LoVo (cell line): ENCODE data around the gene WDR44.
"Not testable (repeated sequence)": the region's sequence is repeated elsewhere in the genome, so short reads cannot be mapped to it uniquely, and the experiment has no call there.

Experiments used
- DNase-seq: peaks from one replicate; pipeline ENCODE4 v3.0.0-alpha.2; 2016; ENCODE audit warnings: low spot score

The WDR44 gene, protein sequence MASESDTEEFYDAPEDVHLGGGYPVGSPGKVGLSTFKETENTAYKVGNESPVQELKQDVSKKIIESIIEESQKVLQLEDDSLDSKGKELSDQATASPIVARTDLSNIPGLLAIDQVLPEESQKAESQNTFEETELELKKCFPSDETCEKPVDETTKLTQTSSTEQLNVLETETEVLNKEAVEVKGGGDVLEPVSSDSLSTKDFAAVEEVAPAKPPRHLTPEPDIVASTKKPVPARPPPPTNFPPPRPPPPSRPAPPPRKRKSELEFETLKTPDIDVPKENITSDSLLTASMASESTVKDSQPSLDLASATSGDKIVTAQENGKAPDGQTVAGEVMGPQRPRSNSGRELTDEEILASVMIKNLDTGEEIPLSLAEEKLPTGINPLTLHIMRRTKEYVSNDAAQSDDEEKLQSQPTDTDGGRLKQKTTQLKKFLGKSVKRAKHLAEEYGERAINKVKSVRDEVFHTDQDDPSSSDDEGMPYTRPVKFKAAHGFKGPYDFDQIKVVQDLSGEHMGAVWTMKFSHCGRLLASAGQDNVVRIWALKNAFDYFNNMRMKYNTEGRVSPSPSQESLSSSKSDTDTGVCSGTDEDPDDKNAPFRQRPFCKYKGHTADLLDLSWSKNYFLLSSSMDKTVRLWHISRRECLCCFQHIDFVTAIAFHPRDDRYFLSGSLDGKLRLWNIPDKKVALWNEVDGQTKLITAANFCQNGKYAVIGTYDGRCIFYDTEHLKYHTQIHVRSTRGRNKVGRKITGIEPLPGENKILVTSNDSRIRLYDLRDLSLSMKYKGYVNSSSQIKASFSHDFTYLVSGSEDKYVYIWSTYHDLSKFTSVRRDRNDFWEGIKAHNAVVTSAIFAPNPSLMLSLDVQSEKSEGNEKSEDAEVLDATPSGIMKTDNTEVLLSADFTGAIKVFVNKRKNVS

DNA sequence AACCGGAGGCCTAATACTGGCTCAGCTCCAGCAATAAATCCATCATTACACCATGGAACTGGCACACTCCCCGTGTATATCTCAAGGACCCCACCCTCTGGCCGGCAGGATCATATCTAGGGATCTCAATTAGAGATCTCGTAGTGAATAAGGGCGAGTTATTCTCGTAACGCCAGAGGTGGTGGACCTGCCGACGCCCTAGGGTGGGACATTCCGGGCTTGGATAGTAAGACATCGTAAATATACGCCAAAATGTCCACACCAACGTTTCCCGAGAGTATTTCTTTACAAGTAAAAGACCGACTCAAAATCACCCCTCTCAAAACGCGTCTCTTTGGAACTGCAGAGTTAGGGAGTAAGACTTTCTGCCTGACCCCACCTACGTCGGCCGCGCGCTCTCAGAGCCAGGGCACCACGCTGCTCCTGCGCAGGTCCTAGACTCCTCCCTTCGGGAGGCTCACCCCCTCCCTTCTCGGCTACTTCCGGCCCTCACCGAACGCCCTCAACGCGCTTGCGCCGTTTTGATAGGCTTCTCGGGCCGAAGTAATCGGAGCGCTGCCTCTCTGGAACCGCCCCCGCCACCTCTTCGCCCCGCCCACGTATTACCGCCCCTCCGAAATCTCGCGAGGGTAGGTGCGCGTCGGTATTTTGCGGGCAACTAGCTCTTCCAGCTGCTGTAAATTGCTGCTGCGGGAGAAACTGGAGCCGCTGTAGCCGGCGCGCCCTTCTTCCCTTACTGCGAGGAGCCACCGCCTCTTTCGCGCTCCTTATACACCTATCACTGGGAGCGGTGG lies at the start of gene WDR44:
WDR44 (plus strand) TSS at position 643 of the 794 bp plus-strand sequence. CDS start 398 bp downstream, outside the sequence.
- DNase-seq, result peak; percentile 88

DNA sequence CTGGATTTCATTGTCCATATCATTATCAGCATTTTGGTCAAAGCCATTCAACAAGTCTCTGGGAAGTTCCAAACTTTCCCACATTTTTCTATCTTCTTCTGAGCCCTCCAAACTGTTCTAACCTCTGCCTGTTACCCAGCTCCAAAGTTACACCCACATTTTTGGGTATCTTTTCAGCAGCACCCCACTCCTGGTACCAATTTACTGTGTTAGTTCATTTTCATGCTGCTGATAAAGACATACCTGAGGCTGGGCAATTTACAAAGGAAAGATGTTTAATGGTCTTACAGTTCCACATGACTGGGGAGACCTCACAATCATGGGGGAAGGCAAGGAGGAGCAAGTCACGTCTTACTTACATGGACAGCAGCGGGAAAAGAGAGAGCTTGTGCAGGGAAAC lies 40.1 kb upstream of the WDR44 start:
- DNase-seq, result not testable (repeated sequence)

DNA sequence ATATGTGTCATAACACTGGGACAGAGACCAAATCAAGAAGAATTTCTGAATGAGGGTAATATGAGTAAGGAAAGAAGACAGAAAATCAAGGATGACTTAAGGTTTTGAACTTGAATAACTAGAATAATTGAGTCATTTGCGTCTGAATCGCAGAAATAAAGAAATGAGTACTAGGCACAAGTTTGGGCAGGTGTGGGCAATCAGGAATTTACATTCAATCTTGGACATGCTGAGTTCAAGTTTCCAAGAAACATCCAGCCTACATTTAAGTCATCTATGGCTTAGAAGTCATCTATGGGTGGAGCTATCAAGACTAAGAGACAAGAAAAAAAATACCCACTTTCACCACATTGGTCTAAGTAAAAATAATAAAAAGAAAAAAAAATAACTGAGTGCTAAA lies 30.4 kb upstream of the WDR44 start:
- no peak for DNase-seq

DNA sequence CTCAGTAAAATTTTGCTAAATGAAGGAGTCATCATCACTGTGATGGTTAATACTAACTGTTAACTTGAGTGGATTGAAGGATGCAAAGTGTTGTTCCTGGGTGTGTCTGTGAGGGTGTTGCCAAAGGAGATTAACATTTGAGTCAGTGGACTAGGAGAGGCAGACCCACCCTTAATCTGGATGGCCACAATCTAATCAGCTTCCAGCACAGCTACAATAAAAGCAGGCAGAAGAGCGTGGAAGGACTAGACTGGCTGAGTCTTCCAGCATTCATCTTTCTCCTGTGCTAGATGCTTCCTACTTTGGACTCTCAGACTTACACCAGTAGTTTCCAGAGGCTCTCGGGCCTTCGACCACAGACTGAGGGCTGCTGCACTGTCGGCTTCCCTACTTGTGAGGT lies 21.3 kb upstream of the WDR44 start:
- no peak for DNase-seq

DNA sequence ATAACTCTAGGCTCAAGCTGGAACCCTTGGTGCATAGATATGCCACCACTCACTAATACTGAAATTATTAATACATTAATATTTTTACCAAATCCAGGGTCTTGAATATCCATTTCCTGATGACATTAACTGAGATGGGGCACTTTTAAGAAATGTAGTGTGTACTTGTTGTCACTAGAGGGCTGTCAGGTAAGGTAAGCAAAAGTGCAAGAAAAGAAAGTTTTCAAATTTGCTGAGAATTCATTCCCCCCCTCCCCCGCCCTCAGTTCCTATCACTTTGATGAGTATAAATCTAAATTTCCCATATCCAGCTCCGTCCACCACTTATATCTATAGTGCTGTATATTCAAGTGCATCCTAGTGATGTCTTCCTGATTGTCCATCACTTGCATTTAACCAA lies 20.5 kb upstream of the WDR44 start:
- DNase-seq, result no peak

DNA sequence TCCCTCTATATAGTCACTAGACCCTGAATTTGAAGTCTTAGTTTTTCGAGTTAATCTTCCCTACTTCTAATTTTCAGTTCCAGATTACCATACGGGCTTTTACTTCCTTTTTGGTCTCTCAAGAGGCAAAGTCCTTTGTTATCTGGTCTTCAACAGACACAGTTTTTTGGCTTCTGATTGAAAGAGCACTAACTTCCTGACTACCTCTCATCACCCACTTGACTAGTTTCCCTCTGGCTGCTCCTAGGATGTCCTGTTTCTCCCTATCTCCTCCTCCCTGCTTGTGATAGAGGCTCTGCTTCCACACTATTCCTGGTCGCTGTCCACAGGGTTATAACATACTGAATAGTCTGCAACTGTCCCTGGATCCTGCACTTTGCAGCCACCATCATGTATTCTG lies 16.7 kb upstream of the WDR44 start:
- no peak for DNase-seq

DNA sequence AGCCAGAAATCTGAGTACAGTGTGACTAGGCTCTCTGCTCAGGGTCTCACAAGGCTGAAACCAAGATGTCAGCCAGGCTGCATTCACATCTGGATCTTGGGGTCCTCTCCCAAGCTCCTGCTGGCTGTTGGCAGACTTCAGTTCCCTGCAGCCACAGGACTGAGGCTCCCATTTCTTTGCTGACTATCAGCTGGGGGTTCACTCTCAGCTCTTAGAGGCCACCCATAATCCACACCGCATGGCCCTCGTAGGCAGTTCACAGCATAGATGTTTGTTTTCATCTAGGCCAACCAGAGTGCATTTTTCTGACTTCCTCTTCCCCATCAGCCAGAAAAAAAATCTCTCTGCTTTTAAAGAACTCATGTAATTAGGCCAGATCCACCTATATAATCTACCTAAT lies 8.2 kb upstream of the WDR44 start:
- DNase-seq, result no peak

DNA sequence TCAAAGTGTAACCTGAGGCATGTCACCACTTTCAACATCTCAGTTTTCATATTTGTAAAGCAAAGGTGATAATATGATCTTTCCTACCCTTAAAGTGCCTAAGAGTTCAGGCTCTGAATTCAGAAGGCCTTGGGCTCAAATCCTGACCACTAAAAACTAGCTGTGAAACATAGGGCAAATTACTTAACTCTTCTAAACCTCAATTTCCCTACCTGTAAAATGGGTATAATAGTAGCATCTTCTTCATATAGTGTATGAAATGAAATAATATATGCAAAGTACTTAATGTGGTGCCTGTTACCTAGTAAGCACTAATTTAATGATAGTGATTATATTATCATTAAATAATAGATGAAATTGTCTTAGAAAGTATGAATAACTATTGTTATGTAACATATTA lies 7.0 kb upstream of the WDR44 start:
- no peak for DNase-seq

DNA sequence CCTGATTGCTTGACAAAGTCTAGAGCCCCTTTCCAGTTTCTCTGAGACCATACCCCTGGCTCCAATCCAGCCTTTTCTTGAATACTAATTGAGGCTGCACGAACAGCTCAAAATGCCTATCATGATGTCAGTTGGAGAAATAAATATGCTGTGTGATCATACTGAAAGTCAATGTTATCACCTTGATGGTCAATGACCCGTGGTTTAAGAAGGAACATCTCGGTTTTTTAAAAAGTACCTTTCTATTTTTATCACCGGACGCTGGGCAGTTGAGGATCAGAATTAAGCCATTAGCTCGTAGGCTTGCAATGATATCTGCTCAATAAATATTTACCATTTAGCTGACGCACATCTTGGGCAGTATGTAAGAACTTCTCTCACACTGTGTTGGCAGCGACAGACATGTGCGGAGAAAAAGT lies 852 bp upstream of the WDR44 start:
- no peak for DNase-seq

DNA sequence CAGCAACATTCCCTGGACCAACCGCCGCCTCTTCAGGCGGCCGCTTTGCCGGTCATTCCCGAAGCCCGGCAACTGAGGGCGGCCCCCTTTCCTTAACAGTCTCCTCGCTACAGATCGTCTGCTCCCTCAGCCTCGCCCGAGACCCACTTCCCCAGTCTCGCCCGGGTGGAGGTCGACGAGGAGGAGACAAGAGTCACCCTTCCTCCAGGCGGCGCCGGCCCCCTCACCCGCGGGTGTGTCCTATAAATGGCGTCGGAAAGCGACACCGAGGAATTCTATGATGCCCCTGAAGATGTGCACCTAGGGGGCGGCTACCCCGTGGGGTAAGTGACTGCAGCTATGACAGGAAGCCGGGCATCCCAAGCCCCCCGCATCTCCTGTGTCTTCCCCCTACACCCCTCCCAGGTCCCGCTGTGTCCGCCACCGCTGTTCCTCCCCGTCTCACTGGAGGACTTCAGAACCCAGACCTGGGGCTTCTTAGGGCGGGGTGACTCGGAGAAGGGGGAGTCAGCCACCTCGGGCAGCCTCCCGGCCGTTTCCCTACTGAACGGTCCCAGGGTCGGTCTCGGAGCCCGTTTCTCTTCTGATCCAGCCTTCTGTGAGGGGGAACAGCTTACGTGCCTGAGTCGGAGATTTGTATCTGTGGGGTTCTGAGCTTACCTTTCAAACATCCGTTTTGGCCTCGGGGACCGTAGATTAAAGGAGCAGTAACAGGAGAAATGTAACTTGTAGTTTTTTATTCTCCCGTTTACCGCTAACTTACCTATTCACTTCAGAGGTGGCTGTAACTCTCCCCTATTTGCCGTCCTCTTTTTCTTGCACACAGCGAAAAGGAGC lies 570 bp downstream of the WDR44 start:
- DNase-seq, result peak; percentile 19

DNA sequence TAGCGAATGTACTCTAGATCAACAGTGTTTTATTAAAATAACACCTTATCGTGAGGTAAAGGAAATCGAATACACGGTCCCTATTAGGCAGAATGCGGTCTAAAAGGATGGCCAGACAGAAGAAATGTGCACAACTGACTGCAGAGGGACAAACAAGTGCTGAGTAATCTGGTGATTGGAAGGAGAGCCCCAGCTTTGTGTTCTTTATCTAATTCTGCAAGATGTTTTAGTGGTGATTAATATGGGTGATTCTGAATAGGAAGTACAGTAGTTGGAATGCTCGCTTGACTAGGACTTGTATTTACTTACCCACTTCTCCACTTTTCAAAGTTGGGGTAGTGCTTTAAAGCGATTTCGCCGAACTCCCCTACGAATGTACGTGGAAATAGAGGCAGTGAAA lies 1.2 kb downstream of the WDR44 start:
- DNase-seq, result peak; percentile 2

DNA sequence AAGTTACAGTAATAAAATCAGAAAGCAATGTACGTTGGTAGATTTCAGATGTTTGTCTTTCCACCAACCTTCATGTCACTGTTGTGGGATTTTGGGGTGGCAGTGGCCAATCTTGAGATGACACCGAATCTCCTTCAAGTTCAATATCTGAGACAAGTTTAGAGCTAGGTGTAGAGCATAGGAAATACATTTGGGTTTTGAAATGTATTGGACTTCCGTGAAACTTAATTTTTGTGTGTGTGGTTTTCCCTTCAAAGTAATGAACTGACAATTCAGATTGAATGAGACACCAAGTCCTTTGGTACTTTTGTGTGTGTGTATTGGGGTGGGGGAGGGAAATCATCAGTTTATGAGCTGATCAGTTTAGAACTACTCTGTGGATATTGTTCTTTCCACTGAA lies 1.8 kb downstream of the WDR44 start:
- DNase-seq, result no peak

DNA sequence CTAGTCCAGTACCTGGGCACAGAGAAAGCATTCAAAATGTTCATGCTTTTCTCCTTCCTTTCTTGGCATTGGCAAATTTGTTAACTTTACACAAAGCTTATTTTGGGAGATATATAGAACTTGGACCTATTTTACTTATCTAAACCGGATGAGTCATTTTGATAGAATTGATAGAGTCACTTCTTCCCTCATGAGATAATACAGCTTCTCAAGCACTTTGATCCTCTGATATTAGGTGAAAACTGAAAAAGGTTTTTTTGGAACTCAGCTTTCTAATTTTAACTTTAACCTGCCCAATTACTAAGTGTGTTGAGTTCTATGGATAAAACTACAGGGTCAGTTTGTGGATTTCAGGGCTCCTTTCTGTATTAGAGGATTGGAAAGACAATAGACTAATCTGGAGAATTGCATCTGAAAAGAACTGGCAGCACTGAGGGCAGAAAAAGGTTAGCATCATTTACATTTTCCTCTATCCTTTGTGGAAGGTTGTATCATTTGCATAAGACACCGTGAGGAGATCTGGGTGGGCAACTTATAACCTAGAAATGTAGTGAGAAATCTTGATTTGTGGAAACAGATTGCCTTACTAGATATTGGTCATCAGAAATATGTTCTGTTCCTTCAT lies 2.4 kb downstream of the WDR44 start:
- DNase-seq, result no peak

DNA sequence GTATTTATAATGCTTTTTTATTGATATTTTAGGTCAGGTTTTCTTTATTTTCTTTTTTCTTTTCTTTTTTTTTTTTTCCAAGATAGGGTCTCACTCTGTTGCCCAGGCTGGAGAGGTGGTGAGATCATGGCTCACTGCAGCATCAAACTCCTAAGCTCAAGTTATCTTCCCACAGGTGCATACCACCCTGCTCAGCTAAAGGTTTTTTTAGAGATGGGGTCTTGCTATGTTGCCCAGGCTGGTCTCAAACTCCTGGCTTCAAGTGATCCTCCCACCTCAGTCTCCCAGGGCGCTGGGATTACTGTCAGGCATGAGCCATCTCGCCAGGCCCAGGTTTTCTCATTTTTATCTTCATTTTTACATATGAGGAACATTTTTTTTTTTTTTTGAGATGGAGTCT lies 3.3 kb downstream of the WDR44 start:
- no peak for DNase-seq

DNA sequence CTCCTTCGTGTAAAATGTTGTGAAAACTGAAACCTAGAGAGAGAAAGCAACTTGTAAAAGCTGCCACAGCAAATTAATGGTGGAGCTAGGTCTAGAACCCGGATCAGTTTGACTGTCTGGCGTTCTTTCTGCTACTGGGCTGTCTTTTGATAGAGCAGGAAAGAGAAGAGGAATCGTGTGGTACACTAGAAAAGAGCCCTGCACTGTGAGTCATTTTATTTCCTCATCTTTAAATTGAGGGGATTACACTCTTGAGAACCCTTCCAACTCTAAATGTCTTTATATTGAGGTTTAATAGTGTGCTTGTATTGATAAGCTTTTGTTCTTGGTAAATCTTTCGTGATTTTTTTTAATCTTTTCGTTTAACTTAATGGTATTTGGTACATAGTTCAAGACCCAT lies 4.3 kb downstream of the WDR44 start:
- no peak for DNase-seq

DNA sequence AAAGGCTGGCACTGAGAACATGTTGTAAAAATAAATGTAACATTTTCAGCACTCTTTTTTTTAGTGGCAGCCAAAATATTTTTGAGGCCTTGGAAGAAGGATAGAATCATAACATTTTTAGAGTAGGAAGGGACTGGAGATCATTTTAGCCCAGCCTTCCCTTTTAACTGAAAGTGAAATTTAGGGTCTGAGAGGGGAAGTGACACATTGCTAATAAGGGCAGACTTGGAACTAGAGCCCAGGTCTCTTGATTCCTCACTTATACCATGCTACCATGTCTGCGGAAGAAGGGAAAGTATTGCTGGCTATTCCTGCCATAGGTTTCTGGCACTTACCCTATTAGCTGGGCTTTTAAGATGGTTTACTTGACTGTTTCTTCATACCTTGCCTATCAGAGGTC lies 4.8 kb downstream of the WDR44 start:
- no peak for DNase-seq

DNA sequence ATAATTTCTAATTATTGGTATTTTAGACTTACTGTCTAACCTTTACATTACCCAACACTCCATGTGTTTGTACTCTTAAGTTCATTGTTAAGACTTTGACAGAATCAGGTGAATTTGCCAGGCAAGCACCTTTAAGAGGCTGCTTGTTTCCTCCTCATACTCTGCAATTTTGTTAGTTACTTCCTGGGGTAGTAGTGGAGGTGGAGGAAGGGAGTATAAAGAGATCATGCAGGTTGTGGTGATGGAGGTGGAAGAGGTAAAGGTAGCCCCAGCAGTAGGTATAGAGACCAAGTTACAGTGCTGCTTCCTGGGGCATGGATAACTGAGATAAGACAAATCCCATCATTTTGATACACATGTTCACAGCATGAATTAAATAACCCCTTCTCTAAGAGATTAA lies 6.7 kb downstream of the WDR44 start:
- no peak for DNase-seq

DNA sequence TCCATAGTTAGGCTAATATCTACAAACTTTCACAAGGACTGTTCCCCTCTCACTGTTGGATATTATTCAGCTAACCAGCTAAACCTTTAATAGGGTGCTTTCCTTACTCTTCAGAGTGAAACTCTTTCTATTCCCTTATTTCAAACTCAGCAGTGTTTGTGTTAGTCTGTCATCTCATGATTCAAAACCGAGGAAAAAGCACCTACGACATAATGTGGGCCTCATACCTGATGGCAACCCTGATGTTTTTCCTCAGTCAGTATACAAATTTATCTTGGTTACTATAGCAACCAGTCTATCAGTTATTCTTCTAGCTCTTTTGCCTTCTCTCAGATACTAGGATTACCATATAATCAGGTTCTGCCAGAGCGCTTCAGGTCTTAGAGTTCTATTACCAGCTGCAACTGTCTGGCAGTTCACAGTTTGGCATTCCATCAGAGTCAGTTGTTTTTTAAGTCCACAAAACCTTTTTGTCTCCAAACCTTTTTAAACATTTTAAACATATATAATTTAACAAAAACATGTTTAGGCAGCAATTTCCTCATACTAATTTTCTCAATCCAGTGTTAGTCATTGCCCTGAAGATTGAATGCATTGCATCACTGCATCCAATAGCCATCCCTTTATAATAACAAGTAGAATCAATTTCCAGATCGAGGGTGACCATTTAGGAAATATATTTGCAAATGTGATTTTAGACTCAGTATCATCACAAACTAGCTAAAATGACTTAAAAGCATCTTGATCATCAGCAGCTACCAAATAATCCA lies 7.4 kb downstream of the WDR44 start:
- DNase-seq, result no peak

DNA sequence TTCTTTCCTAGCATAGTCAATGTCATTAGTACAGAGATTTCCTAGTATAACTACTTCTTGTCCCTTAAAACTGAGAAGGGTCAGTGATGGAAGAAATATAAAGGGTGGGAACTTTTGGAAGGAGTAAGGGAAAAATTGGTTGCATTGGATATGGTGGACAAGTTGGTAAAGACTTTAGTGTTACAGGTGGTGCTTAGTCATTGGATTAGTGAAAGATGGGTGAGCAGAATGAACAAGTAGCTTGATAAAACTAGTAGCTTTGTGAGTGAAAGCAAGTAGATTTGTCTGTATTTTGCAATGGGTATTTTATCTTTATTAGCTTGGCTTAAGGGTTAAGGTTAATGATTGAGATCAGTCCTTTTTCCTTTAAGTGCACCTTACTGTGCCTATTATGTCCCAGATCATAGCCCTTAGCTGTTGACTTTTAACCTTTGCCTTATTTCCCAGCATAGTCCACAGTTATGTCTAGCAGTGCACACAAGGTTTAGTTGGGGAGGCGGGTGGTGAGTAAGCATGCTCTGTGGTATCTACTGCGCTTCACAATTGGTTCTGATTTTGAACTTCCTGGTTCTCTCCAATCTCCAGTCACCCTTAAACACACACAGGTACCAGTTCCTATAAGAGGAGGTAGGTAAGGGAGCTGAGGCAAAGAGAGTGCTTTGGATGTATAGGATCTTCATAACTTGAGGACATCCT lies 9.5 kb downstream of the WDR44 start:
- DNase-seq, result no peak
